GM19468 (cell line): Measurements from ENCODE around the gene ENSA.
"Not testable (repeated sequence)": the region's sequence is repeated elsewhere in the genome, so short reads cannot be mapped to it uniquely, and the experiment has no call there.

Experiments used
- ATAC-seq: cut with Tn5 transposase; IDR thresholded peaks from one replicate; pipeline ENCODE4 v1.9.1; 2021; ENCODE audit warnings: mild to moderate bottlenecking, moderate library complexity, moderate number of reproducible peaks; ENCODE audit not compliant: unreplicated experiment; ENCODE audit errors: extremely low read depth

ENSA gene

GRCh38 chr1:150622303-150622975 is 7.0 kb downstream of the ENSA start:
- ATAC-seq: no peak

- ATAC-seq: no peak
Measured at GRCh38 chr1:150621497-150622302, 7.7 kb downstream of the ENSA start.

GRCh38 chr1:150620919-150621318 is 8.5 kb downstream of the ENSA start:
- no peak for ATAC-seq

- ATAC-seq: no peak
Measured at GRCh38 chr1:150619576-150620509, 9.6 kb downstream of the ENSA start.

- no peak for ATAC-seq
Measured at GRCh38 chr1:150615346-150616201, 13.8 kb downstream of the ENSA start.

GRCh38 chr1:150613061-150613920 is 16.1 kb downstream of the ENSA start:
- no peak for ATAC-seq

GRCh38 chr1:150612014-150612345 is 17.4 kb downstream of the ENSA start:
- no peak for ATAC-seq

- no peak for ATAC-seq
Measured at GRCh38 chr1:150610576-150610975, 18.8 kb downstream of the ENSA start.

- ATAC-seq: no peak
Measured at GRCh38 chr1:150609732-150610131, 19.7 kb downstream of the ENSA start.

- ATAC-seq: no peak
Measured at GRCh38 chr1:150606463-150607142, 22.8 kb downstream of the ENSA start.

GRCh38 chr1:150605451-150605731 is 24.0 kb downstream of the ENSA start:
- not testable (repeated sequence) for ATAC-seq

- no peak for ATAC-seq
Measured at GRCh38 chr1:150604226-150604588, 25.2 kb downstream of the ENSA start.

- no peak for ATAC-seq
Measured at GRCh38 chr1:150603711-150604110, 25.7 kb downstream of the ENSA start.

- ATAC-seq: not testable (repeated sequence)
Measured at GRCh38 chr1:150602372-150602771, 27.0 kb downstream of the ENSA start.

GRCh38 chr1:150601540-150601939 is 27.9 kb downstream of the ENSA start:
- no peak for ATAC-seq

- ATAC-seq: not testable (repeated sequence)
Measured at GRCh38 chr1:150598346-150598745, 31.1 kb downstream of the ENSA start.

- no peak for ATAC-seq
Measured at GRCh38 chr1:150596976-150597375, 32.4 kb downstream of the ENSA start.

- ATAC-seq: no peak
Measured at GRCh38 chr1:150596095-150596892, 33.1 kb downstream of the ENSA start.
